MM.1S (cell line): ENCODE results near the gene MSL2.
"Not testable (repeated sequence)": the region's sequence is repeated elsewhere in the genome, so short reads cannot be mapped to it uniquely, and the experiment has no call there.

ENCODE experiments used
- EZH2 ChIP-seq: fragments of 300-600 bp; sonication (generic); optimal IDR thresholded peaks from 2 replicates; pipeline ENCODE3; 2017; ENCODE audit warnings: low read depth, mild to moderate bottlenecking, antibody characterized with exemption, low read length, mixed read lengths
- EZH2phosphoT487 ChIP-seq: fragments of 300-600 bp; sonication (generic); IDR thresholded peaks from 2 replicates; pipeline ENCODE4 v1.6.1; 2018; ENCODE audit warnings: antibody characterized with exemption, low read length
- TF ChIP-seq, protein P1 (sequence below): fragments of 300-600 bp; sonication (generic); IDR thresholded peaks from 2 replicates; pipeline ENCODE4 v1.5.1; 2016; ENCODE audit warnings: antibody characterized with exemption, low read length, mixed read lengths

GRCh38 chr3:136163607-136164006, 32.5 kb downstream of the MSL2 start:
- TF ChIP-seq, protein P1, sequence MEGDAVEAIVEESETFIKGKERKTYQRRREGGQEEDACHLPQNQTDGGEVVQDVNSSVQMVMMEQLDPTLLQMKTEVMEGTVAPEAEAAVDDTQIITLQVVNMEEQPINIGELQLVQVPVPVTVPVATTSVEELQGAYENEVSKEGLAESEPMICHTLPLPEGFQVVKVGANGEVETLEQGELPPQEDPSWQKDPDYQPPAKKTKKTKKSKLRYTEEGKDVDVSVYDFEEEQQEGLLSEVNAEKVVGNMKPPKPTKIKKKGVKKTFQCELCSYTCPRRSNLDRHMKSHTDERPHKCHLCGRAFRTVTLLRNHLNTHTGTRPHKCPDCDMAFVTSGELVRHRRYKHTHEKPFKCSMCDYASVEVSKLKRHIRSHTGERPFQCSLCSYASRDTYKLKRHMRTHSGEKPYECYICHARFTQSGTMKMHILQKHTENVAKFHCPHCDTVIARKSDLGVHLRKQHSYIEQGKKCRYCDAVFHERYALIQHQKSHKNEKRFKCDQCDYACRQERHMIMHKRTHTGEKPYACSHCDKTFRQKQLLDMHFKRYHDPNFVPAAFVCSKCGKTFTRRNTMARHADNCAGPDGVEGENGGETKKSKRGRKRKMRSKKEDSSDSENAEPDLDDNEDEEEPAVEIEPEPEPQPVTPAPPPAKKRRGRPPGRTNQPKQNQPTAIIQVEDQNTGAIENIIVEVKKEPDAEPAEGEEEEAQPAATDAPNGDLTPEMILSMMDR: not testable (repeated sequence)
- not testable (repeated sequence) for TF ChIP-seq EZH2, EZH2phosphoT487
